ENCODE results near the gene TNK1. TPM values are rescaled to one million over a fixed set of nuclear protein-coding genes. Genes with fewer than 3 reads are reported as not detected.

TNK1 gene
- total RNA-seq, 1 donor from 2014 or later = 1.8 TPM

GRCh38 chr17:7398612-7399011 is 17.7 kb downstream of the TNK1 start:
- DNase-seq = no peak
- Histone ChIP-seq H3K36me3 (no peaks in the 10 kb centered on the region), H3K27ac (replicated peaks) (no peak overlapping the region), H3K4me1 (peaks cover 39% of the 10 kb centered on the region), H3K9me3 (replicated peaks) (no peaks in the 10 kb centered on the region), H3K4me3 (no peak overlapping the region), H3K27me3 (ENCODE audit: low read depth) (no peaks in the 10 kb centered on the region)
- intact Hi-C loops (cut with micrococcal nuclease) = no loop called here
- TF ChIP-seq CTCF (IDR thresholded peaks at IDR 0.05; ENCODE audit: borderline replicate concordance) = no peak

- peak; percentile 80 for DNase-seq
- Histone ChIP-seq H3K27ac (replicated peaks) (peak overlapping the region; percentile 96), H3K4me1 (peaks cover 32% of the 10 kb centered on the region), H3K27me3 (ENCODE audit: low read depth) (no peaks in the 10 kb centered on the region), H3K4me3 (peak overlapping the region; percentile 78), H3K9me3 (replicated peaks) (no peaks in the 10 kb centered on the region), H3K36me3 (no peaks in the 10 kb centered on the region)
- intact Hi-C loops (cut with micrococcal nuclease) = no loop called here
- TF ChIP-seq CTCF (IDR thresholded peaks at IDR 0.05; ENCODE audit: borderline replicate concordance) = no peak
Measured at GRCh38 chr17:7403043-7403726, 22.3 kb downstream of the TNK1 start.

- H3K36me3 ChIP-seq = no peaks in the 10 kb centered on the region
- TF ChIP-seq CTCF (IDR thresholded peaks at IDR 0.05; ENCODE audit: borderline replicate concordance) = no peak
- peaks cover 32% of the 10 kb centered on the region for H3K4me1 ChIP-seq
- DNase-seq = no peak
- H3K27ac ChIP-seq (replicated peaks) = peak overlapping the region; percentile 96
- H3K9me3 ChIP-seq (replicated peaks) = no peaks in the 10 kb centered on the region
- intact Hi-C loops (cut with micrococcal nuclease) = no loop called here
- H3K4me3 ChIP-seq = peak overlapping the region; percentile 78
- no peaks in the 10 kb centered on the region for H3K27me3 ChIP-seq (ENCODE audit: low read depth)
Measured at GRCh38 chr17:7403727-7403976, 22.8 kb downstream of the TNK1 start.

GRCh38 chr17:7403977-7404736 is 23.3 kb downstream of the TNK1 start, which contains the start of gene TMEM256:
Gene TMEM256, minus strand, starts transcription at chr17:7404097. Its CDS starts 13 bp downstream, at chr17:7404084.
- peak; percentile 99 for DNase-seq
- H3K27ac ChIP-seq (replicated peaks) = peak within 1 kb of the TSS; percentile 96
- H3K36me3 ChIP-seq = no peaks in the 10 kb centered on the region
- H3K9me3 ChIP-seq (replicated peaks) = no peaks in the 10 kb centered on the region
- intact Hi-C loops (cut with micrococcal nuclease) = no loop called here
- TF ChIP-seq CTCF (IDR thresholded peaks at IDR 0.05; ENCODE audit: borderline replicate concordance) = no peak
- peaks cover 32% of the 10 kb centered on the region for H3K4me1 ChIP-seq
- H3K27me3 ChIP-seq (ENCODE audit: low read depth) = no peaks in the 10 kb centered on the region
- H3K4me3 ChIP-seq = peak within 1 kb of the TSS; percentile 78

DNA sequence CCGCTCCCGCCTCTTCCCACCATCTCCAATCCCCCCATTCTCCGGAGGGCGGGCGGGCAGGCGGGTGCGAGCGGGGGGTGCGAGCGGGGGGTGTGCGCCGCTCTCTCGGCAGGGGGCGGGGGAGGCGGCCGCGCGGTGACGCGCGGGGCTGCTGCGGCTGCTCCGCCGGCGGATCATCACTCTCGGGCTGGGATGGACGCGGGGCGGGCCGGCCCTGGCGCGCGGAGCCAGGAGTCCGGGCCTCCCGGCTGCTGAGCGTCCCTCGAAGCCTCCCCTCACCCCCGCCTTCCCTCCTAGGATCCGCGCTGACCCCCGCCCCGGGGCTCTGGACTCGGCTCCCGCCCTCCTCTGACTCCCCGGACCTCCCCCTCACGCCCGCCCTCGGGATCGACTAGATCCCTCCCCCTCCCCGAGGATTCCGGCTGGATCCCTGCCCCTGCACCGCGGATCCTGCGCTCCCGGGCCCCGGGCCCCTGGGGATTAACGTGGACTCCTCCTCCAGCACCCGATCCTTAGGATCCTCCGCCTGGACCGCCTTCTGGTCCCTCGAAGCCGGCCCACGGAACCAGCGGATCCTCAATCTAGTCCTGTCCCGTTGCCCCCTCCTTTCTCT is 24.0 kb downstream of the TNK1 start:
- DNase-seq = peak; percentile 64
- no peak for TF ChIP-seq CTCF (IDR thresholded peaks at IDR 0.05; ENCODE audit: borderline replicate concordance)
- intact Hi-C loops (cut with micrococcal nuclease) = no loop called here
- peak overlapping the region; percentile 78 for H3K4me3 ChIP-seq
- H3K27me3 ChIP-seq (ENCODE audit: low read depth) = no peaks in the 10 kb centered on the region
- H3K27ac ChIP-seq (replicated peaks) = peak overlapping the region; percentile 96
- H3K9me3 ChIP-seq (replicated peaks) = no peaks in the 10 kb centered on the region
- H3K4me1 ChIP-seq = peaks cover 32% of the 10 kb centered on the region
- no peaks in the 10 kb centered on the region for H3K36me3 ChIP-seq
